ENCODE data around the gene CDC7.

DNA sequence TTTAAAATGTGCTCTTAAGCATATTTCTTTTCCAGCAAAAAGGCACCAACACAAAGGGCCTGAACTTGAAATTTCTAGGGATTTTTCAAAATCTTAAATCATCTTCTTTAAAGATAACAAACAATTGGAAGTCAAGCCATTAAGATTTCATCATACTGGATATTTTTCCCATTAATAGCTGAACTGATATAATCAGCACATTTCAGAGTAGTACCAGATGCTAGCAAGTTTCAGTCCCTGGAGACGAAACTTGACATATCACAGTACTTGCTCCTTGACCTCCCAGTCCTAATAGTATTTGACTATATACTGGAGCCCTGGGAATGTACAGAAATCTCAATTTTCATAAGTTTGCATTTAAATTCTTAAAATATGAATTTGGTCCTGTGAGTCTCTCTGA lies 10.2 kb upstream of the CDC7 start:
- TF ChIP-seq SMAD4 (CRISPR knock-in tag; IDR thresholded peaks at IDR 0.05): no peak
- no peak for TF ChIP-seq ETV6 (CRISPR knock-in tag; IDR thresholded peaks at IDR 0.05)

Measured in WTC11 (cell line).